Mesothelial cell of epicardium (in vitro differentiated cells): ENCODE data around the gene ANXA11. TPM values are rescaled to one million over a fixed set of nuclear protein-coding genes. Genes with fewer than 3 reads are reported as not detected.

Experiments
- DNase-seq, 2 experiments: peaks; one replicate each; pipeline ENCODE4 v3.0.0; 2021; ENCODE audit warnings: low spot score in 2 of 2; ENCODE audit not compliant: unreplicated experiment in 2 of 2
- H3K27ac Mint-ChIP-seq: 2 replicates; pipeline ENCODE4 v1.8.0; 2021; ENCODE audit warnings: mixed read lengths
- H3K27me3 Mint-ChIP-seq: 2 replicates; pipeline ENCODE4 v1.8.0; 2021; ENCODE audit warnings: low read depth, mixed read lengths
- H3K36me3 Mint-ChIP-seq: 2 replicates; pipeline ENCODE4 v1.8.0; 2021; ENCODE audit warnings: mixed read lengths
- H3K4me1 Mint-ChIP-seq: 2 replicates; pipeline ENCODE4 v1.8.0; 2021; ENCODE audit warnings: mixed read lengths
- H3K4me3 Mint-ChIP-seq: 2 replicates; pipeline ENCODE4 v1.8.0; 2021; ENCODE audit warnings: mild to moderate bottlenecking, moderate library complexity, mixed read lengths
- H3K9me3 Mint-ChIP-seq: 2 replicates; pipeline ENCODE4 v1.8.0; 2021; ENCODE audit warnings: mixed read lengths
- total RNA-seq: library from RNA; stranded (reverse); gene quantifications from 3 replicates; pipeline ENCODE4 v1.2.1, GENCODE V29; 2021
- TF ChIP-seq, protein P1 (sequence below): fragments of 200-600 bp; sonication (generic); IDR thresholded peaks from one replicate; pipeline ENCODE4 v1.5.0; 2021; ENCODE audit warnings: antibody characterized with exemption; ENCODE audit not compliant: unreplicated experiment

The ANXA11 gene
- total RNA-seq, 1 donor from 2014 or later: 226 TPM

DNA sequence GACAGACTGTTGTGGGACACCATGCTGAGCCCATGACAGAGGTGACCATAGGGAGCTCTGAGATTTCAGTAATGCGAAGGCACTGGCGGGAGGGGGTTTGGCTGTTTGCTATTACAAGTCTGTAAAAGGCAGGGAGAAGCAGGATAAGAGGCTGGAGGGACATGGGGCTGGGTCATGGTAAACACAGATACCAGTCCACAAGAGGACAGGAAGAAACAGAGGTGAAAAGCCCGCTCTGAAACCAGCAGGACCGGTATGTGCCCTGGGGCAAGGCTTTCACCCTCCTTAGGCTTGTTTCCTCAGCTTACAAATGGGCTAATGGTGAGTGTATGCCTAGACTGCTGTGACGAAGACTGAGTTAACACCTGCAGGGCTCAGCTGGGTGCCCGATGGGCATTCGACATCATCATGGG lies 34.1 kb downstream of the ANXA11 start:
- no peak overlapping the region for H3K27ac Mint-ChIP-seq
- no peak for DNase-seq
- H3K27me3 Mint-ChIP-seq: no peaks in the 10 kb centered on the region

DNA sequence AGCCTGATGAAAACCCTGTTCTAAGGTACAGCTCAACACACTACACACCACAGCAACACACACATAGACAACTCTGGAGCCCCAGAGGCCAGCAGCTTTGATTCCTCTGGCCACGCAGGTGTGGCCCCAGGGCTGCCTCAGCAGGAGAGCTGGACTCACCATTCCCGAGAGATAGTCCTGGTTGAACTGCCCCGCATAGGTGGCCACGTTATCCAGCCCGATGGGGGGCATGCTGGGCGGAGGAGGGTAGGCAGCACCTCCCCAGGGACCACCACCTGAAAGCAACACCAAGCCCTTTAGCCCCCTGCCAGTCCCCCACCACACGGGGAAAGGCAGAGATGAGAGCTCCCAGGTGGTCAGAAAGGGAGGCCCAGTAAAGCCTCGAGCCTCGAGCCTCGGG lies 34.7 kb downstream of the ANXA11 start:
- Mint-ChIP-seq H3K36me3 (peaks cover 8% of the 10 kb centered on the region), H3K4me1 (no peaks in the 10 kb centered on the region), H3K27me3 (no peaks in the 10 kb centered on the region), H3K27ac (no peak overlapping the region), H3K9me3 (no peaks in the 10 kb centered on the region), H3K4me3 (no peak overlapping the region)
- TF ChIP-seq, protein P1, sequence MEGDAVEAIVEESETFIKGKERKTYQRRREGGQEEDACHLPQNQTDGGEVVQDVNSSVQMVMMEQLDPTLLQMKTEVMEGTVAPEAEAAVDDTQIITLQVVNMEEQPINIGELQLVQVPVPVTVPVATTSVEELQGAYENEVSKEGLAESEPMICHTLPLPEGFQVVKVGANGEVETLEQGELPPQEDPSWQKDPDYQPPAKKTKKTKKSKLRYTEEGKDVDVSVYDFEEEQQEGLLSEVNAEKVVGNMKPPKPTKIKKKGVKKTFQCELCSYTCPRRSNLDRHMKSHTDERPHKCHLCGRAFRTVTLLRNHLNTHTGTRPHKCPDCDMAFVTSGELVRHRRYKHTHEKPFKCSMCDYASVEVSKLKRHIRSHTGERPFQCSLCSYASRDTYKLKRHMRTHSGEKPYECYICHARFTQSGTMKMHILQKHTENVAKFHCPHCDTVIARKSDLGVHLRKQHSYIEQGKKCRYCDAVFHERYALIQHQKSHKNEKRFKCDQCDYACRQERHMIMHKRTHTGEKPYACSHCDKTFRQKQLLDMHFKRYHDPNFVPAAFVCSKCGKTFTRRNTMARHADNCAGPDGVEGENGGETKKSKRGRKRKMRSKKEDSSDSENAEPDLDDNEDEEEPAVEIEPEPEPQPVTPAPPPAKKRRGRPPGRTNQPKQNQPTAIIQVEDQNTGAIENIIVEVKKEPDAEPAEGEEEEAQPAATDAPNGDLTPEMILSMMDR: no peak
- no peak for DNase-seq

More for the DNA sequence above, 34.1 kb downstream of the ANXA11 start:
- Mint-ChIP-seq H3K4me1 (no peaks in the 10 kb centered on the region), H3K9me3 (no peaks in the 10 kb centered on the region), H3K4me3 (no peak overlapping the region), H3K36me3 (peaks cover 4% of the 10 kb centered on the region)
- TF ChIP-seq, protein P1: no peak

DNA sequence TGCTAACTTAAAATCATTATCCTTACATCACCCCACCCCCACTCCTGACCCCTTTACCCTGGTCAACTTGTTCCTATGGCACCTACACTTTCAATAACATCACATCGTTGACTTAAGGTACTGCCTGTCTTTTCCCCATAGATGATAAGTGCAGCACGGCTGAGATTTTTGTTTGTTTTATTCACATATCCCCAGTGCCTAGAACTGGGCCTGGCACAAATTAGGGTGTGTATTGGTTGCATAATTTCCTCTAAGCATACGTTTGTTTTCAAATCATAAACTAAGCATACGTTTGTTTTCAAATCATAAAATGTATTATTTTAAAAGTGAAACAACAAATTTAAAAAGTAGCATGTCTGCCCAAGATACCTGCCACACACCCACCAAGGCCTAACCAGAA lies 35.3 kb downstream of the ANXA11 start:
- Mint-ChIP-seq H3K4me3 (no peak overlapping the region), H3K27me3 (no peaks in the 10 kb centered on the region), H3K9me3 (no peaks in the 10 kb centered on the region), H3K4me1 (no peaks in the 10 kb centered on the region), H3K36me3 (peaks cover 8% of the 10 kb centered on the region), H3K27ac (no peak overlapping the region)
- no peak for DNase-seq
- TF ChIP-seq, protein P1: no peak

DNA sequence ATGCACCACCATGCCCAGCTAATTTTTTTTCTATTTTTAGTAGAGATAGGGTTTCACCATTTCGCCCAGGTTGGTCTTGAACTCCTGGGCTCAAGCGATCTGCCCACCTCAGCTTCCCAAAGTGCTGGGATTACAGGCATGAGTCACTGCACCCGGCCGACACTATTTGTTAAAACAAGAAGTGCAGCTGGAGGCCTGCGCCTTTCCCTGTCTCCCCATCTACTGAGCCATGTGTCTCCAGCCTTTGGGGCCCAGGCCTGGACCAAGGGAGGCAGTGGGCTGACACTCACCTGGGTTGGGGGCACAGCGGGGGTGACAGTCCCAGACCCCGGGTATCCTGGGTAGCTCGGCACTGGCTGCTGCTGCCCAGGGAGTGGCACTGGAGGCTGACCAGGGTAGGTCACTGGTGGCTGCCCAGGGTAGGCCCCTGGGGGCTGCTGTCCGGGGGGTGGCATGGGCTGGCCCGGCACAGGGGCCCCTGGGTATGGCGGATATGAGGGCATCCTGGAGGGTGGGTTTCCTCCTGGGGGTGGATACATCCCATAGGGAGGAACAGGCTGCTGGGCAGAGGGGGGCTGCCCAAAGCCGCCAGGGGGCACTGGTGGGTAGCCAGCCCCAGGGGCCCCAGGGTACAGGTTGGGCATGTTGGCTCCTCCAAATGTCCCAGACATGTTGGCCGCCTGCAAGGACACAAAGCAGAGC lies 36.5 kb downstream of the ANXA11 start:
- Mint-ChIP-seq H3K4me3 (no peak overlapping the region), H3K36me3 (peaks cover 11% of the 10 kb centered on the region), H3K27ac (no peak overlapping the region), H3K27me3 (no peaks in the 10 kb centered on the region), H3K9me3 (no peaks in the 10 kb centered on the region), H3K4me1 (no peaks in the 10 kb centered on the region)
- TF ChIP-seq, protein P1: no peak
- no peak for DNase-seq

DNA sequence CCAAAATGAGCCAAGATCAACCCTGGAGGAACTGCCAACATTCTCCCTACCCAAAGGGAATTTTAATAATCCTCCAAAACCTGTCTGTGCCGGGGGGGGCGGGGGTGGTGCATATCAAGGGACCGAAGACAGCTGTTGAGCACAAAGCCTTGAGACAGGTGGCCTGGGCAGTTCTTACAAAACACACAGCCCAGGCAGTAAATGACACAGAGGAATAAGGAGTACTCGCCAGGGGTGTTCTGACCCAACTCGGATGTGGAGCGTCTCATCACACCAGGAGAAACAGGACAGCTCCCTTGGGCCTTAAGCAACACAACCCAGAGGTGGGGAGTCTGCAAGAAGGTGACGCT lies 37.2 kb downstream of the ANXA11 start:
- no peak overlapping the region for H3K27ac Mint-ChIP-seq
- no peak overlapping the region for H3K4me3 Mint-ChIP-seq
- no peaks in the 10 kb centered on the region for H3K4me1 Mint-ChIP-seq
- H3K27me3 Mint-ChIP-seq: no peaks in the 10 kb centered on the region
- H3K9me3 Mint-ChIP-seq: no peaks in the 10 kb centered on the region
- TF ChIP-seq, protein P1: no peak
- DNase-seq: no peak
- peaks cover 18% of the 10 kb centered on the region for H3K36me3 Mint-ChIP-seq
